Kidney (tissue), 14 donors: ENCODE measurements around the gene CELA2A. TPM values are rescaled to one million over a fixed set of nuclear protein-coding genes. Genes with fewer than 3 reads are reported as not detected.

Experiments
- DNase-seq, 5 donors: peaks; one replicate each; pipeline ENCODE4 v3.0.0-alpha.2; 2013 to 2020
- FAIRE-seq: peaks from 2 replicates; lab custom pipeline; 2012; peaks lifted over from hg19 to GRCh38; lab: Jason Lieb, UNC
- H3K27ac ChIP-seq, 2 donors: one replicate each; pipeline ENCODE4 v1.7.0; 2013; ENCODE audit warnings: low read depth in 2 of 2, low read length in 2 of 2, inconsistent platforms in 1 of 2
- H3K27me3 ChIP-seq: one replicate; pipeline ENCODE4 v1.7.1; 2013; ENCODE audit warnings: low read length, inconsistent platforms; ENCODE audit not compliant: control insufficient read depth, insufficient read depth
- H3K36me3 ChIP-seq, 3 donors: one replicate each; pipeline versions ENCODE4 v1.7.0 to v1.7.1; 2013; ENCODE audit warnings: low read length in 3 of 3, control low read depth in 1 of 3, inconsistent platforms in 1 of 3; ENCODE audit not compliant: insufficient read depth in 3 of 3, control insufficient read depth in 2 of 3
- H3K4me1 ChIP-seq, 3 donors: one replicate each; pipeline versions ENCODE4 v1.7.0 to v1.7.1; 2013; ENCODE audit warnings: low read length in 3 of 3, inconsistent platforms in 1 of 3, low read depth in 1 of 3; ENCODE audit not compliant: control insufficient read depth in 2 of 3, insufficient read depth in 2 of 3
- H3K4me3 ChIP-seq, 3 donors: one replicate each; pipeline versions ENCODE4 v1.7.0 to v1.8.1; 2013; ENCODE audit warnings: low read length in 3 of 3, control low read depth in 1 of 3, inconsistent platforms in 1 of 3
- H3K9ac ChIP-seq, 3 donors: one replicate each; pipeline versions ENCODE4 v1.7.0 to v1.7.1; 2013; ENCODE audit warnings: low read length in 3 of 3, control low read depth in 1 of 3, inconsistent platforms in 1 of 3
- H3K9me3 ChIP-seq, 3 donors: one replicate each; pipeline versions ENCODE4 v1.7.0 to v1.7.1; 2013; ENCODE audit warnings: low read length in 3 of 3, control low read depth in 1 of 3, inconsistent platforms in 1 of 3; ENCODE audit not compliant: control insufficient read depth in 2 of 3, insufficient read depth in 1 of 3
- intact Hi-C: fragments of 100-400 bp; cut with DNase I; formaldehyde crosslinking; loops from one replicate; pipeline ENCODE4 v1.11.1; 2022
- polyA plus RNA-seq: library from polyadenylated mRNA; stranded (reverse); fragments of 350-450 nt; fragmentation: Illumina TruSeq; extraction: RNeasy Lipid Tissue Mini Kit (QIAGEN cat#74804); gene quantifications from one replicate; pipeline ENCODE4 v1.2.3, GENCODE V29; 2014; ENCODE audit warnings: low read depth, low replicate concordance; ENCODE audit not compliant: insufficient read depth
- total RNA-seq: library from RNA; stranded (reverse); fragmentation: NEBNext Ultra II Directional; extraction: Animal tissue kit (Norgen Biotek cat#: 25700); gene quantifications from one replicate; pipeline ENCODE4 v1.2.1, GENCODE V29; 2021
- TF ChIP-seq, protein P1 (sequence below): IDR thresholded peaks from 3 replicates; pipeline ENCODE4 v1.5.1; 2012; ENCODE audit warnings: mild to moderate bottlenecking, moderate library complexity, borderline replicate concordance; ENCODE audit not compliant: insufficient read depth; ENCODE audit errors: extremely low read depth
- donor health status: control.
- donor health status: control.
- donor health status: control.
- donor health status: control.
- donor health status: control.
- donor health status: DM: yes; HTN: yes; CAD: no.
- donor health status: Normal renal cell carcinoma (clear cell type).

The CELA2A gene
- total and polyA plus RNA-seq, 2 donors from 2014 or later: not detected

DNA sequence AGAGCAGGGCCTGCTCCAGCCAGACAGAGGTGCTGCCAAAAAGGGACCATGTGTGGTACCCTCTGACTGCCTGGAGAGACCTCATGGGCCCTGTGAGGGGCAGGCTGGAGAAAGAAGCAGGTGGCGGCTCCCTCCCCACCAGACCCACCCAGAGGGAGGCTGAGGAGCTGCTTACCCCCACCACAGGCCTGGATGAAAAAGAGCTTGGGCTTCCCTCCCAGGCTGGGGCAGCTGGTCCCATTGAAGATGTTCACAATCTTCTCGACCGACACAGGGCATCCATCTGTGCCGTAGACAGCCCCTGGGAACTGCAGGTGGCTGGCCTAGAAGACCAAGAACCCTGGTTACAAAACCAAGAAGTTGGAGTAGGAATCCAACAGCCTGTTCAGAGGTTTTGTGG, 47.9 kb downstream of the CELA2A start:
- intact Hi-C loops: no loop called here
- Histone ChIP-seq H3K4me3 (no peak overlapping the region), H3K4me1 (no peaks in the 10 kb centered on the region), H3K36me3 (peaks cover 0 to 16% (median 7%) of the 10 kb centered on the region in 3 donors), H3K27ac (no peak overlapping the region), H3K27me3 (no peaks in the 10 kb centered on the region), H3K9me3 (no peaks in the 10 kb centered on the region), H3K9ac (no peak overlapping the region)
- TF ChIP-seq, protein P1, sequence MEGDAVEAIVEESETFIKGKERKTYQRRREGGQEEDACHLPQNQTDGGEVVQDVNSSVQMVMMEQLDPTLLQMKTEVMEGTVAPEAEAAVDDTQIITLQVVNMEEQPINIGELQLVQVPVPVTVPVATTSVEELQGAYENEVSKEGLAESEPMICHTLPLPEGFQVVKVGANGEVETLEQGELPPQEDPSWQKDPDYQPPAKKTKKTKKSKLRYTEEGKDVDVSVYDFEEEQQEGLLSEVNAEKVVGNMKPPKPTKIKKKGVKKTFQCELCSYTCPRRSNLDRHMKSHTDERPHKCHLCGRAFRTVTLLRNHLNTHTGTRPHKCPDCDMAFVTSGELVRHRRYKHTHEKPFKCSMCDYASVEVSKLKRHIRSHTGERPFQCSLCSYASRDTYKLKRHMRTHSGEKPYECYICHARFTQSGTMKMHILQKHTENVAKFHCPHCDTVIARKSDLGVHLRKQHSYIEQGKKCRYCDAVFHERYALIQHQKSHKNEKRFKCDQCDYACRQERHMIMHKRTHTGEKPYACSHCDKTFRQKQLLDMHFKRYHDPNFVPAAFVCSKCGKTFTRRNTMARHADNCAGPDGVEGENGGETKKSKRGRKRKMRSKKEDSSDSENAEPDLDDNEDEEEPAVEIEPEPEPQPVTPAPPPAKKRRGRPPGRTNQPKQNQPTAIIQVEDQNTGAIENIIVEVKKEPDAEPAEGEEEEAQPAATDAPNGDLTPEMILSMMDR: no peak
- DNase-seq (no peak), FAIRE-seq (no peak)

GRCh38 chr1:15506831-15507230, 50.3 kb downstream of the CELA2A start:
- DNase-seq (no peak), FAIRE-seq (no peak)
- intact Hi-C loops: no loop called here
- Histone ChIP-seq H3K9me3 (no peaks in the 10 kb centered on the region), H3K4me3 (no peak overlapping the region), H3K9ac (no peak overlapping the region), H3K27ac (no peak overlapping the region), H3K4me1 (no peaks in the 10 kb centered on the region), H3K27me3 (no peaks in the 10 kb centered on the region), H3K36me3 (peaks cover 0 to 19% (median 7%) of the 10 kb centered on the region in 3 donors)
- TF ChIP-seq, protein P1: no peak

DNA sequence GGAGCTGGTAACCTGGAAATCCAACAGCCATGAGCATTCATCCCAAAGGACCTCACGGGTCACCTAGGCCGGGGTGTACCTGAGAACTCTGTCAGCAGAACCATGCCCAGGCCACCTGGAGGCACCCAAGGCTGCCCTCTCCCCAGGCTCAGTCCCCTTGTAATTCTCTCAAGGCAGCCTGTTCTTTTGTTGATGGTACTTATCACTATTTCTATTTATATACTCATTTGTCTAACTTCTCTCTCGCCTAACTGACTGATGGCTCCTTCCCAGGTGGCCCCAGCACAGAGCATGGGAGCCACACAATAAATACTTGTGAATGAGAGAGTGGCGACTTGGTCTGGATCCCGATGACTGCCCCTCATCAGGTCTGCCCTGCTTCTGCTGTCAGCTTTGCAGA, 50.7 kb downstream of the CELA2A start:
- Histone ChIP-seq H3K27me3 (no peaks in the 10 kb centered on the region), H3K4me1 (no peaks in the 10 kb centered on the region), H3K27ac (no peak overlapping the region), H3K9ac (no peak overlapping the region), H3K9me3 (no peaks in the 10 kb centered on the region), H3K36me3 (peaks cover 0 to 20% (median 7%) of the 10 kb centered on the region in 3 donors), H3K4me3 (no peak overlapping the region)
- DNase-seq: no peak
- FAIRE-seq: no peak
- intact Hi-C loops: no loop called here
- TF ChIP-seq, protein P1: no peak
